Measurements from ENCODE around the gene ADGRE2. TPM values are rescaled to one million over a fixed set of nuclear protein-coding genes. Genes with fewer than 3 reads are reported as not detected.

Gene ADGRE2
- total RNA-seq: 0.09 and 0.93 TPM in 2 replicates

DNA sequence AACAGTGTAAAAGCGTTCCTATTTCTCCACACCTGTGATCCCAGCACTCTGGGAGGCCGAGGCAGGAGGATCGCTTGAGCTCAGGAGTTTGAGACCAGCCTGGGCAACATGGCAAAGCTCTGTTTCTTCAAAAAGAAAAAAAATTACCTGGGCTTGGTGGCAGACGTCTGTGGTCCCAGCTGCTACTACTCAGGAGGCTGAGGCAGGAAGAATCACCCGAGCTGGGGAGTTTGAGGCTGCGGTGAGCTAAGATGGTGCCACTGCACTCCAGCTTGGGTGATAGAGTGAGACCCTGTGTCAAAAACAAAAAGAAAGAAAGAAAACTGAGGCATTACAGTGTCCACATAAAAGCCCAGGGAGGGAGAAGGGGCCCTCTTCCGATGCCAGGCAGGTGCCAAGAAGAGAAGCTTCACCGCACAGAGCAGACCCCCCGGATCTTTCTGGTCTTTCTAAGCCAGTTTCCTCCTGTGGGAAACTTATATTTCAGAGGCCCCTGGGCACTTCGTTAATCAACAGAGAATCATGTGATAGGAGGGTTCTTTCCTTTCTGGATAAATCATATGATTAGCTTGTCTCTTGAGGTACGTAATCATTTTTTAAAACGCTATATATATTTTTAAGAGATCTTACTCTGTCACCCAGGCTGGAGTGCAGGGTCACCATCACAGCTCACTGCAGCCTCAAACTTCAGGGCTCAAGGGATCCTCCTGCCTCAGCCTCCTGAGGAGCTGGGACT, at the start of gene ADGRE2:
ADGRE2 (minus strand) TSS at position 451 of the 736 bp plus-strand sequence. CDS start 1,804 bp downstream, outside the sequence.

DNA sequence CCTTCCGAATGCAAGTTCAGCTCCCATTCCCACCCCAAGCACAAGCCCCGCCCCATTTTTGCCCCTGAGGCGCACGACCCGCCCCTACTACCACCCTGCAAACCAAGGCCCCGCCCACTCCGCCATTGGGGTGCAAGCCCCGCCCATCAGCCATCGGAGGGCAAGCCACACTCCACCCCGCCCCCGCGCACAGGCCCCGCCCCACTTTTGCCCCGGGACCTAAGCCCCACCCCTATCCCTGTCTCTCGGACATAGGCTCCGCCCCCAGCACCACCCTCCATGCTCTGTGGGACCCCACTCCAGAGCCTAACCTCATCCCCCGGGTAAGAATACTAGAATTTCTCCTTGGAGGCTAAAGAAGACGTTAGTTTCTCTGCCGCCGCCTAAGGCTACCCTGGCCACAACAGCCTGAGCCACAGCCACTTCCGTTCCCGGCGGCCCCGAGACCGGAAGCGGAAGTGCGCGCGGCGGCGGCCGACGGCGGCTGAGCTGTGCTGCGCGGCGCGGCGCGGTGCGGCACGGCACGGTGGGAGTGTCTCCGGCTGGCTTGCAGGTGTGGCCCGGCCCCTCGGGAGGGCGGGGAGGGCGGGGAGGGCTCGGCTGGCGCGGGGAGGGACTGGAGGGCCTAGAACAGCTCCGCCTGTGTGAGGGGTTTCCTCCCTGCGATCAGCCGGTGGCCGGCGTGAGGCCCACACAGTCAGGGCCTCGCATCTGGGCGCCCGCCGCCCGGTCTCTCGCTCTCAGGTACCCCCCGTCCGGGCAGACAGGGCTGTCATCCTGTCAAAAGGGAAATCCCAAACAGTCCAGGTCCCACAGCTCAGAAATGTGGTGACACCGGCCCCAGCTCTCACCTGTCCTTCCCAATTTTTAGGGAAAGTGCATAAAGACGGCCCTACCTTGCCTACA, 88.5 kb downstream of the ADGRE2 start, which contains the start of gene ZNF333:
ZNF333 (plus strand) TSS at position 451 of the 906 bp plus-strand sequence. CDS start 3,444 bp downstream, outside the sequence.

Other genes with a start within 250 kb of the ADGRE2 start
- gene TECR, start 249.0 kb downstream of the ADGRE2 start, total RNA-seq: 51.3 and 61.5 TPM in 2 replicates
- 282 and 361 TPM in 2 replicates for gene NDUFB7, start 206.5 kb downstream of the ADGRE2 start, total RNA-seq
- gene CLEC17A, start 195.5 kb downstream of the ADGRE2 start, total RNA-seq: not detected in 2 replicates
- gene ADGRE3, start 103.7 kb downstream of the ADGRE2 start, total RNA-seq: not detected in 2 replicates
- gene ZNF333, start 88.5 kb downstream of the ADGRE2 start, total RNA-seq: 10.9 and 17.6 TPM in 2 replicates
- not detected in 2 replicates for gene OR7A5, start 56.6 kb upstream of the ADGRE2 start, total RNA-seq
- not detected in 2 replicates for gene OR7C1, start 56.6 kb upstream of the ADGRE2 start, total RNA-seq
- gene OR7A10, start 70.4 kb upstream of the ADGRE2 start, total RNA-seq: not detected in 2 replicates
- gene OR7A17, start 107.6 kb upstream of the ADGRE2 start, total RNA-seq: not detected in 2 replicates
- not detected in 2 replicates for gene OR7C2, start 162.9 kb upstream of the ADGRE2 start, total RNA-seq
- not detected in 2 replicates for gene SLC1A6, start 201.3 kb upstream of the ADGRE2 start, total RNA-seq

Measured in pericardium fibroblast (primary cell).